GM12878 (cell line): ENCODE measurements around the gene ZNF804B. TPM values are rescaled to one million over a fixed set of nuclear protein-coding genes. Genes with fewer than 3 reads are reported as not detected.

Experiments
- ATAC-seq: fragments of 200-7000 bp; cut with Tn5 transposase; 3 replicates; pipeline ENCODE4 v1.9.1; 2020; ENCODE audit warnings: mild to moderate bottlenecking, moderate library complexity
- Bru-seq: library from RNA; stranded (reverse); fragments of 400-500 nt; gene quantifications from one replicate; lab custom pipeline; 2021; lab: Mats Ljungman, UMichigan
- BruChase-seq, 2 experiments: library from RNA; stranded (reverse); fragments of 400-500 nt; gene quantifications; one replicate each; lab custom pipeline; 2021; lab: Mats Ljungman, UMichigan
- BruUV-seq: library from RNA; stranded (reverse); fragments of 400-500 nt; replicated peaks from 2 replicates; lab custom pipeline; 2021; lab: Mats Ljungman, UMichigan
- CTCF ChIA-PET: fragments of 300-600 bp; sonication (Branson Sonifier 250); formaldehyde crosslinking; extraction: SDS; loops from one replicate; lab custom pipeline; 2021; ENCODE audit warnings: inconsistent platforms; lab: Yijun Ruan, JAX
- POLR2A ChIA-PET: fragments of 350-600 bp; formaldehyde crosslinking; extraction: SDS; loops from one replicate; lab custom pipeline; 2021; ENCODE audit warnings: inconsistent platforms; lab: Charles Lee
- RAD21 ChIA-PET: fragments of 300-600 bp; sonication (Branson Sonifier 250); formaldehyde crosslinking; loops from one replicate; lab custom pipeline; 2023; ENCODE audit warnings: antibody characterized with exemption; ENCODE audit not compliant: unreplicated experiment; lab: Charles Lee
- SMC1A ChIA-PET: fragments of 300-600 bp; sonication (Branson Sonifier 250); formaldehyde crosslinking; loops from one replicate; lab custom pipeline; 2023; ENCODE audit not compliant: unreplicated experiment, uncharacterized antibody; lab: Charles Lee
- DNase-seq: peaks from one replicate; pipeline ENCODE4 v3.0.0-alpha.2; 2011; ENCODE audit warnings: low read depth, low spot score
- FAIRE-seq: peaks from 3 replicates; lab custom pipeline; 2011; peaks lifted over from hg19 to GRCh38; lab: Jason Lieb, UNC
- H2AFZ ChIP-seq: 2 replicates; pipeline ENCODE4 v1.6.0; 2011; ENCODE audit warnings: low read depth, low read length, control low read depth; ENCODE audit not compliant: control insufficient read depth
- H3K27ac ChIP-seq: 2 replicates; pipeline ENCODE4 v1.5.1; 2011; ENCODE audit warnings: control low read depth; ENCODE audit not compliant: control insufficient read depth, insufficient read depth
- H3K27me3 ChIP-seq, 2 experiments: replicated peaks in 1 of 2; 2 replicates each; pipeline versions ENCODE4 v1.6.0 to v1.6.1; 2011; ENCODE audit warnings: low read length in 1 of 2; ENCODE audit not compliant: control insufficient read depth in 2 of 2, insufficient read depth in 2 of 2
- H3K36me3 ChIP-seq, 2 experiments: 2 replicates each; pipeline ENCODE4 v1.5.1; 2011; ENCODE audit warnings: low read length in 1 of 2; ENCODE audit not compliant: control insufficient read depth in 2 of 2, insufficient read depth in 2 of 2
- H3K4me1 ChIP-seq: 2 replicates; pipeline ENCODE4 v1.6.1; 2011; ENCODE audit warnings: mild to moderate bottlenecking, low read length, moderate library complexity, mixed read lengths; ENCODE audit not compliant: control insufficient read depth, insufficient read depth
- H3K4me2 ChIP-seq: 2 replicates; pipeline ENCODE4 v1.6.0; 2011; ENCODE audit warnings: control low read depth; ENCODE audit not compliant: control insufficient read depth, insufficient read depth
- H3K4me3 ChIP-seq: fragments of 200-600 bp; sonication (generic); 2 replicates; pipeline ENCODE4 v1.5.1; 2016
- H3K79me2 ChIP-seq: 2 replicates; pipeline ENCODE4 v1.6.0; 2011; ENCODE audit warnings: low read length; ENCODE audit not compliant: control insufficient read depth, insufficient read depth
- H3K9ac ChIP-seq: 2 replicates; pipeline ENCODE4 v1.8.0; 2011; ENCODE audit warnings: low read length, control low read depth, mixed read lengths; ENCODE audit not compliant: control insufficient read depth, insufficient read depth
- H3K9me3 ChIP-seq: replicated peaks from 3 replicates; pipeline ENCODE4 v1.5.1; 2011; ENCODE audit warnings: mild to moderate bottlenecking, low read length; ENCODE audit not compliant: control insufficient read depth, insufficient read depth
- H4K20me1 ChIP-seq: 2 replicates; pipeline ENCODE4 v1.6.0; 2011; ENCODE audit not compliant: control insufficient read depth, insufficient read depth
- CREM ChIP-seq: IDR thresholded peaks from 2 replicates; pipeline ENCODE4 v1.6.1; 2014; ENCODE audit warnings: antibody characterized with exemption, low read depth
- SUZ12 ChIP-seq: fragments of 200-600 bp; sonication (generic); IDR thresholded peaks from one replicate; pipeline ENCODE4 v1.6.1; 2018; ENCODE audit warnings: antibody characterized with exemption, mild to moderate bottlenecking; ENCODE audit not compliant: unreplicated experiment
- WGBS: methylation state at CpG from one replicate; pipeline ENCODE4 v1.1.6; 2016; ENCODE audit warnings: low lambda C conversion rate; ENCODE audit not compliant: insufficient replicate concordance, insufficient coverage; ENCODE audit errors: missing lambda C conversion rate; 5-methylcytosine and 5-hydroxymethylcytosine counted together
- in situ Hi-C: fragments of 300-500 bp; cut with MboI; formaldehyde crosslinking; loops from 9 replicates; pipeline ENCODE4 v1.14.3; 2018; ENCODE audit warnings: mixed read lengths
- intact Hi-C: fragments of 100-400 bp; cut with micrococcal nuclease; formaldehyde crosslinking; loops from one replicate; pipeline ENCODE4 v1.14.2; 2022; ENCODE audit not compliant: unreplicated experiment
- long read RNA-seq, 2 experiments: library from polyadenylated mRNA; unstranded; transcript quantifications; one replicate each; pipeline ENCODE4 v2.0.0, GENCODE V29; 2019 to 2020
- polyA minus RNA-seq, 3 experiments: library from RNA; depleted of rRNA, polyadenylated mRNA; stranded (reverse); fragments of >200 nt; gene quantifications; 2 replicates each; pipeline ENCODE4 v1.2.3, GENCODE V29; 2011
- polyA plus RNA-seq, 11 experiments: library from polyadenylated mRNA; depleted of rRNA in 4 of 11; unstranded in 6 of 11; stranded (reverse) in 5 of 11; fragments of >200 nt; fragmentation: Nextera tagmentation in 4 of 11; fragmentation: Illumina TruSeq in 1 of 11; extraction: Ambion mirVana in 4 of 11; extraction: Trizol in 1 of 11; gene quantifications; 1 replicate in 1 of 11; 2 replicates in 10 of 11; pipeline versions ENCODE4 v1.2.1 to v1.2.3, GENCODE V29; 2011 to 2016; ENCODE audit warnings: inconsistent platforms in 2 of 11, missing spikeins in 2 of 11, low read depth in 1 of 11
- total RNA-seq, 4 experiments: library from RNA; depleted of rRNA in 3 of 4; stranded (reverse); fragments of >200 nt in 3 of 4; fragmentation: Illumina TruSeq in 1 of 4; extraction: Trizol in 1 of 4; gene quantifications; 2 replicates each; pipeline versions ENCODE4 v1.2.1 to v1.2.3, GENCODE V29; 2013 to 2021

Gene ZNF804B
- total RNA-seq (2013; cell fraction: nucleolus; rRNA removed) = not detected in 2 replicates
- total RNA-seq (2014; rRNA removed) (not detected in 2 replicates), total RNA-seq (2014; rRNA removed; fragmentation: Illumina TruSeq; extraction: Trizol) (not detected in 2 replicates), total RNA-seq (2021) (0.03 TPM in 1 of 2 replicates, not detected in the other), polyA plus RNA-seq (2011; rRNA removed) (not detected in 2 replicates), polyA plus RNA-seq (2014; fragmentation: Illumina TruSeq; extraction: Trizol) (not detected in 2 replicates), polyA plus RNA-seq (2014; fragmentation: Nextera tagmentation; extraction: Ambion mirVana) (not detected), polyA plus RNA-seq (2014; rRNA removed) (not detected in 2 replicates), polyA plus RNA-seq (2016; fragmentation: Nextera tagmentation; extraction: Ambion mirVana) (not detected), polyA minus RNA-seq (2011; rRNA and poly(A)+ RNA removed) (not detected in 2 replicates), Bru-seq, nascent RNA (percentile 7 among the genes with signal in this experiment), BruChase-seq, experiment 1, labeled RNA remaining after a 6-hour chase (percentile 12 among the genes with signal in this experiment), BruChase-seq, experiment 2, labeled RNA remaining after a 2-hour chase (percentile 13 among the genes with signal in this experiment)
- polyA plus RNA-seq (2011; ENCODE audit: low read depth) = not detected
- polyA plus RNA-seq (2011; cell fraction: cytosol; rRNA removed) = not detected in 2 replicates
- 0.10 TPM in 1 of 2 replicates, not detected in the other for polyA plus RNA-seq (2011; cell fraction: nucleus; rRNA removed)
- polyA plus RNA-seq (2012) = not detected in 2 replicates
- polyA minus RNA-seq (2011; cell fraction: cytosol; rRNA and poly(A)+ RNA removed) = not detected in 2 replicates
- polyA minus RNA-seq (2011; cell fraction: nucleus; rRNA and poly(A)+ RNA removed) = not detected in 2 replicates
- long read RNA-seq, experiment 1 = 0 reads
- long read RNA-seq, experiment 2, partial matches to known transcripts = 0 of 3 reads
- long read RNA-seq, experiment 2, other reads (novel, unspliced or antisense) = 3 of 3 reads

DNA sequence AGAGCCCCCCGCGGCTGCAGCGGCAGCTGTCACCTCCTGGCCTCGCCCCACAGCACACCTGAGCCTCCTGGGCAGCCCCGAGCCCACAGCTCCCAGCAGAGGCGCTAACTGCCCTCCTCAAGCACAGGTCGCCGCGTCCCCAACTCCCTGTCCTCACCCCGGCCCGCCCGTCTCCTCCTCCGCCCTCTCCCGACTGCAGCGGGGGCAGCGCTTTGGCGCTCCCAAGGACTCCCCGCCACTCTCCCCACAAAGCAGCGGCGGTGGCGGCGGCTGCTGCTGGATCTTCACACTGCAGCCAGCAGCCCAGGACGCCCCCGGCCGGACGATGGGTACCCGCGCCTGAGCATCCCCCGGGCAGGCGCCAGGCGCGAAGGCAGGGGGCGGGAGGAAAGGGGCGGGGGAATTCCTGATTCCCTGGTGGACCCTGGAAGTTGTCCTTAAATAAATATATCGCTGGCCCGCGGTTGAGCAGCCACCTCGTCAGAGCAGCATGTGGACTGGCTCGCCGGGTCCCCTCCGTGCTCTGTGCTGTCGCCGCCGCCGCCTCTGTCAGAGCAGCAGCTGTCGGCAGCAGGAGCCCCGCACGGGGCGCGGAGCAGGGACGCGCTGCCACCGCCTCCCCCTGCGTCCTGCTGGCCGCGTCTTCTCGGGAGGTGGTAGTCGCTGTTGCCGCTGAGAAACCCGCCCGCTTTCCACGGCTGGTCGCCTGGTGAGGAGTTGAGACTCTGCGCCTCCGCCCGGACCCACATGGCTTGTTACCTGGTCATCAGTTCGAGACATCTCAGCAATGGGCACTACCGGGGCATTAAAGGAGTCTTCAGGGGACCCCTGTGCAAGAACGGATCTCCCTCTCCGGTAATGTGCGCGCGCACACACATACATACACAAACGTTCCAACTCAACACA, at the start of gene ZNF804B:
ZNF804B (plus strand) TSS at position 471 of the 906 bp plus-strand sequence; CDS start at position 748, 277 bp downstream.
- Histone ChIP-seq H3K4me3 (no peak within 1 kb of the TSS), H4K20me1 (no peaks in the 10 kb centered on the region), H3K27me3 (peaks cover 3 to 4% of the 10 kb centered on the region in 2 experiments; a peak in 2 of 4 replicates), H3K79me2 (no peaks in the 10 kb centered on the region), H2AFZ (no peak within 1 kb of the TSS), H3K4me2 (no peak within 1 kb of the TSS), H3K4me1 (no peaks in the 10 kb centered on the region), H3K27ac (no peak within 1 kb of the TSS), H3K9me3 (no peaks in the 10 kb centered on the region), H3K9ac (no peak within 1 kb of the TSS), H3K36me3 (no peaks in the 10 kb centered on the region)
- ChIA-PET RAD21 (no interaction called here), CTCF (no interaction called here), SMC1A (no interaction called here), POLR2A (no interaction called here)
- WGBS = 50% methylated on average over 55 of the region's 74 CpGs
- in situ Hi-C loops = no loop called here
- no TSS peak for BruUV-seq
- ATAC-seq = peak; percentile 73
- no peak for DNase-seq
- no peak for FAIRE-seq
- intact Hi-C loops = no loop called here
- peak; percentile 50 for TF ChIP-seq SUZ12
- no peak for TF ChIP-seq CREM
- TF ChIP-seq, all 136 proteins: peak for 1
